GM19351 (cell line): ENCODE results near the gene NXF3.
"Not testable (repeated sequence)": the region's sequence is repeated elsewhere in the genome, so short reads cannot be mapped to it uniquely, and the experiment has no call there.

Experiments used
- ATAC-seq: cut with Tn5 transposase; IDR thresholded peaks from one replicate; pipeline ENCODE4 v1.9.1; 2021; ENCODE audit warnings: mild to moderate bottlenecking, moderate library complexity; ENCODE audit not compliant: unreplicated experiment

NXF3 gene

GRCh38 chrX:103092942-103093341, at the start of gene NXF3:
NXF3 (minus strand) TSS chrX:103093143; CDS start chrX:103093023, 120 bp downstream.
- no peak for ATAC-seq

- not testable (repeated sequence) for ATAC-seq
Measured at GRCh38 chrX:103136528-103136927, 43.6 kb upstream of the NXF3 start.

- no peak for ATAC-seq
Measured at GRCh38 chrX:103124284-103124683, 31.3 kb upstream of the NXF3 start.

GRCh38 chrX:103120748-103121147, 27.8 kb upstream of the NXF3 start:
- ATAC-seq: no peak

GRCh38 chrX:103116970-103117369, 24.0 kb upstream of the NXF3 start:
- not testable (repeated sequence) for ATAC-seq

- ATAC-seq: not testable (repeated sequence)
Measured at GRCh38 chrX:103109497-103109896, 16.6 kb upstream of the NXF3 start.

GRCh38 chrX:103107836-103108235, 14.9 kb upstream of the NXF3 start:
- no peak for ATAC-seq

- not testable (repeated sequence) for ATAC-seq
Measured at GRCh38 chrX:103107227-103107737, 14.3 kb upstream of the NXF3 start.

GRCh38 chrX:103104370-103104769, 11.4 kb upstream of the NXF3 start:
- ATAC-seq: not testable (repeated sequence)

- not testable (repeated sequence) for ATAC-seq
Measured at GRCh38 chrX:103103866-103104265, 10.9 kb upstream of the NXF3 start.

GRCh38 chrX:103101299-103102042, 8.5 kb upstream of the NXF3 start:
- ATAC-seq: no peak

GRCh38 chrX:103100484-103100883, 7.5 kb upstream of the NXF3 start:
- no peak for ATAC-seq

GRCh38 chrX:103099691-103100090, 6.7 kb upstream of the NXF3 start:
- ATAC-seq: no peak

- ATAC-seq: no peak
Measured at GRCh38 chrX:103098488-103098887, 5.5 kb upstream of the NXF3 start.

- no peak for ATAC-seq
Measured at GRCh38 chrX:103081051-103081450, 11.9 kb downstream of the NXF3 start.

GRCh38 chrX:103073467-103073866, 19.5 kb downstream of the NXF3 start:
- no peak for ATAC-seq

GRCh38 chrX:103066606-103067005, 26.3 kb downstream of the NXF3 start:
- ATAC-seq: no peak

- no peak for ATAC-seq
Measured at GRCh38 chrX:103063918-103064434, 29.0 kb downstream of the NXF3 start, which contains the start of gene BEX1. BEX1 (minus strand) TSS chrX:103064171; CDS start chrX:103063274, 897 bp downstream.

GRCh38 chrX:103063191-103063845, 29.6 kb downstream of the NXF3 start:
- no peak for ATAC-seq

- no peak for ATAC-seq
Measured at GRCh38 chrX:103061486-103061885, 31.5 kb downstream of the NXF3 start.

GRCh38 chrX:103056902-103057301, 36.0 kb downstream of the NXF3 start:
- ATAC-seq: no peak

GRCh38 chrX:103052625-103053024, 40.3 kb downstream of the NXF3 start:
- ATAC-seq: no peak
